ENCODE measurements around the gene ENOX1.

Gene ENOX1

GRCh38 chr13:43744261-43745031 lies 42.3 kb downstream of the ENOX1 start:
- no peak for TF ChIP-seq POLR2AphosphoS5 (IDR thresholded peaks at IDR 0.05; ENCODE audit: borderline replicate concordance, low read depth, low read length)
- no peak for TF ChIP-seq FOXP2 (optimal IDR thresholded peaks at IDR 0.05; ENCODE audit: control extremely low read depth, extremely low read length, insufficient read depth)
- TF ChIP-seq EZH2 (IDR thresholded peaks at IDR 0.05) = no peak
- Histone ChIP-seq H3K36me3 (ENCODE audit: insufficient read depth, low read length) (no peaks in the 10 kb centered on the region), H3K27ac (no peak overlapping the region), H3K9me3 (ENCODE audit: low read depth, low read length) (no peaks in the 10 kb centered on the region), H3K9ac (ENCODE audit: insufficient read length) (no peak overlapping the region), H3K4me3 (no peak overlapping the region)
- DNase-seq (ENCODE audit: low read depth, low spot score) = no peak

GRCh38 chr13:43742911-43743310 lies 43.9 kb downstream of the ENOX1 start:
- H3K4me3 ChIP-seq = no peak overlapping the region
- no peaks in the 10 kb centered on the region for H3K9me3 ChIP-seq (ENCODE audit: low read depth, low read length)
- no peaks in the 10 kb centered on the region for H3K36me3 ChIP-seq (ENCODE audit: insufficient read depth, low read length)
- no peak overlapping the region for H3K9ac ChIP-seq (ENCODE audit: insufficient read length)
- TF ChIP-seq EZH2 (IDR thresholded peaks at IDR 0.05) (no peak), FOXP2 (optimal IDR thresholded peaks at IDR 0.05; ENCODE audit: control extremely low read depth, extremely low read length, insufficient read depth) (no peak), POLR2AphosphoS5 (IDR thresholded peaks at IDR 0.05; ENCODE audit: borderline replicate concordance, low read depth, low read length) (no peak)
- H3K27ac ChIP-seq = no peak overlapping the region
- DNase-seq (ENCODE audit: low read depth, low spot score) = no peak

DNA sequence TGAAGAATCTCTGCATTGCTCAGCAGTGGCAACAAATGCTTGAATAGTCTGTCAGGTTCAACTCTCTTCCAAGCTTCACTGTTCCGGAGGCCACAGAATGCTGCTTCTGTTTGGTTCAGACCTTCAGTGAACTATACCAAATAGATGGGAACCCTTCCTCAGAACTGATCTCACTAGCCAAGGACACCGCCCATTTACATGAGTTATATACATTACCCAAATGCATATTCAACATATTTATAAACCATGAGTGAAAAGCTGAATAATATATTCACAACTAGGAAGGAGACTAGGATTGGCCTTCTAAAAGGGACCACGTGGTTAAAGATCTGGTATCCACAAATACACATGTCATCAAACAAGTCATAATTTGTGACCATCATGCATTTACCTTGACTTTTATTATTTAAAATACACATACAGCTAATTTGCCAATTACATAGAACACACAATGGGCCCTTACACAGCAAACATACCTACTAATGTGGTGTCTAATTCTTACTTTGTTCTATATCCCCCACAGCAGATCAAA lies 49.3 kb downstream of the ENOX1 start:
- TF ChIP-seq FOXP2 (optimal IDR thresholded peaks at IDR 0.05; ENCODE audit: control extremely low read depth, extremely low read length, insufficient read depth) (no peak), POLR2AphosphoS5 (IDR thresholded peaks at IDR 0.05; ENCODE audit: borderline replicate concordance, low read depth, low read length) (no peak), EZH2 (IDR thresholded peaks at IDR 0.05) (no peak)
- no peak for DNase-seq (ENCODE audit: low read depth, low spot score)
- Histone ChIP-seq H3K9ac (ENCODE audit: insufficient read length) (no peak overlapping the region), H3K4me3 (no peak overlapping the region), H3K9me3 (ENCODE audit: low read depth, low read length) (no peaks in the 10 kb centered on the region), H3K36me3 (ENCODE audit: insufficient read depth, low read length) (no peaks in the 10 kb centered on the region), H3K27ac (no peak overlapping the region)

DNA sequence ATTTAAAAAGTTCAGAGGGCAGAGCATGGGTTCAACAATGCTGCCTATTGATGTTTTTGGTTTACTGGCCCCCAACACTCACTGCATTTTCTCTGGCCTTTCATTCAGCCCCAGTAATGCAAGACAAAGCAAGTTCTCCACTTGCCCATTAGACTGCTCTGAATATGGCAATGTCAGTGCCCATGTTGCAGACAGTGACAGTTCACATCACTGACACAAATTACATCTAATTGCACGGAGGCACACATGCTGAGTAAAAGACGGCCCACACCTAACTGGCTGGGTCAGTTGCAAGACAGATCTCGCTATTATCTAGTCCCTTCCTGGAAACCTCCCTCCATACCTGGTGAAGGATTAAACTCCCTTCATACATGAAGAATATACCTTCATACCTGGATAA lies 54.0 kb downstream of the ENOX1 start:
- TF ChIP-seq FOXP2 (optimal IDR thresholded peaks at IDR 0.05; ENCODE audit: control extremely low read depth, extremely low read length, insufficient read depth) (no peak), POLR2AphosphoS5 (IDR thresholded peaks at IDR 0.05; ENCODE audit: borderline replicate concordance, low read depth, low read length) (no peak), EZH2 (IDR thresholded peaks at IDR 0.05) (no peak)
- no peak for DNase-seq (ENCODE audit: low read depth, low spot score)
- Histone ChIP-seq H3K9ac (ENCODE audit: insufficient read length) (no peak overlapping the region), H3K27ac (no peak overlapping the region), H3K9me3 (ENCODE audit: low read depth, low read length) (no peaks in the 10 kb centered on the region), H3K36me3 (ENCODE audit: insufficient read depth, low read length) (no peaks in the 10 kb centered on the region), H3K4me3 (no peak overlapping the region)

DNA sequence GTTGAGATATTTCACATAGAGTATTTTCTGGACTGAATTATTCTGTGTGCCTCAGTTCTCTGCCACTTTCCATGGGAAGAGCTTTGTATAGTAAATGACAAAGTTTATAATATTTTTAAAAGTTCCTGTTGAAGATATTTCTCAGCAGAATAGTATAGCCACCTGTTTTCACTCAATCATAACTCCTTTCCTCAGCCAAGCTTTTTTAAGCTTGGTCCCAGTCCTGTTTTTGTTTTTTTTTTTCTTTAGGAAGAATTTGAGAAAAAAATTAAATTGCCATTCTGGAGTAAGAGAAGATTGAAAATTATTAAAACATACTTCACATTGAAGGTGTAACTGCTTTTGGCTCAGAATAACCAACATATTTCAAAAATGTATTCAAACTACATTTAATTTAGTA lies 55.5 kb downstream of the ENOX1 start:
- no peak for DNase-seq (ENCODE audit: low read depth, low spot score)
- H3K4me3 ChIP-seq = no peak overlapping the region
- no peak overlapping the region for H3K9ac ChIP-seq (ENCODE audit: insufficient read length)
- TF ChIP-seq EZH2 (IDR thresholded peaks at IDR 0.05) (no peak), FOXP2 (optimal IDR thresholded peaks at IDR 0.05; ENCODE audit: control extremely low read depth, extremely low read length, insufficient read depth) (no peak), POLR2AphosphoS5 (IDR thresholded peaks at IDR 0.05; ENCODE audit: borderline replicate concordance, low read depth, low read length) (no peak)
- H3K9me3 ChIP-seq (ENCODE audit: low read depth, low read length) = no peaks in the 10 kb centered on the region
- H3K27ac ChIP-seq = no peak overlapping the region
- H3K36me3 ChIP-seq (ENCODE audit: insufficient read depth, low read length) = no peaks in the 10 kb centered on the region

DNA sequence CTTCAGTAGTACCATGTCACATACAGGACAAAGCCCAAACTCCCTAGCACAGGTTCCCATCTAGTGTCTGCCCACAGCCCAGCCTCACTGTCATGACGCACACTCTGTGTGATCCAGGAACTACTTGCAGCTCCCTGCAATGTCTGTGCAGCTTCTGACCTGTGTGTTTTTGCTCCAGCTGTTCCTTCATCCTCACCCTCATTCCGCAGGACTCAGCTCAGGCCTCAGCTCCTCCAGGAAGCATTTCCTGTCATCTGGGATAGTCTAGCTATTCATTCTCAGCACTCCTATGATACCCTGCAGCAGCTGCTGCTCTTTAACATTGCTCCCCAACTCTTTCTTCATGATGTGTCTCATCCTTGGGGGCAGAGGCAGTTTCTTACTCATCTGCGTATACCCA lies 56.1 kb downstream of the ENOX1 start:
- H3K9me3 ChIP-seq (ENCODE audit: low read depth, low read length) = no peaks in the 10 kb centered on the region
- H3K27ac ChIP-seq = no peak overlapping the region
- no peaks in the 10 kb centered on the region for H3K36me3 ChIP-seq (ENCODE audit: insufficient read depth, low read length)
- no peak for TF ChIP-seq FOXP2 (optimal IDR thresholded peaks at IDR 0.05; ENCODE audit: control extremely low read depth, extremely low read length, insufficient read depth)
- no peak for DNase-seq (ENCODE audit: low read depth, low spot score)
- no peak overlapping the region for H3K9ac ChIP-seq (ENCODE audit: insufficient read length)
- no peak overlapping the region for H3K4me3 ChIP-seq

GRCh38 chr13:43728421-43728820 lies 58.4 kb downstream of the ENOX1 start:
- no peak overlapping the region for H3K9ac ChIP-seq (ENCODE audit: insufficient read length)
- no peak overlapping the region for H3K4me3 ChIP-seq
- H3K27ac ChIP-seq = no peak overlapping the region
- no peaks in the 10 kb centered on the region for H3K9me3 ChIP-seq (ENCODE audit: low read depth, low read length)
- no peak for DNase-seq (ENCODE audit: low read depth, low spot score)
- H3K36me3 ChIP-seq (ENCODE audit: insufficient read depth, low read length) = no peaks in the 10 kb centered on the region
- no peak for TF ChIP-seq FOXP2 (optimal IDR thresholded peaks at IDR 0.05; ENCODE audit: control extremely low read depth, extremely low read length, insufficient read depth)
- TF ChIP-seq POLR2AphosphoS5 (IDR thresholded peaks at IDR 0.05; ENCODE audit: borderline replicate concordance, low read depth, low read length) = no peak
- TF ChIP-seq EZH2 (IDR thresholded peaks at IDR 0.05) = no peak

- Histone ChIP-seq H3K9me3 (ENCODE audit: low read depth, low read length) (no peaks in the 10 kb centered on the region), H3K4me3 (no peak overlapping the region), H3K36me3 (ENCODE audit: insufficient read depth, low read length) (no peaks in the 10 kb centered on the region), H3K27ac (no peak overlapping the region), H3K9ac (ENCODE audit: insufficient read length) (no peak overlapping the region)
- no peak for TF ChIP-seq EZH2 (IDR thresholded peaks at IDR 0.05)
- DNase-seq (ENCODE audit: low read depth, low spot score) = no peak
Measured at GRCh38 chr13:43727856-43728255, 58.9 kb downstream of the ENOX1 start.

- TF ChIP-seq FOXP2 (optimal IDR thresholded peaks at IDR 0.05; ENCODE audit: control extremely low read depth, extremely low read length, insufficient read depth) = no peak
- no peak for TF ChIP-seq EZH2 (IDR thresholded peaks at IDR 0.05)
- TF ChIP-seq POLR2AphosphoS5 (IDR thresholded peaks at IDR 0.05; ENCODE audit: borderline replicate concordance, low read depth, low read length) = no peak
- Histone ChIP-seq H3K9me3 (ENCODE audit: low read depth, low read length) (no peaks in the 10 kb centered on the region), H3K27ac (no peak overlapping the region), H3K4me3 (no peak overlapping the region), H3K9ac (ENCODE audit: insufficient read length) (no peak overlapping the region), H3K36me3 (ENCODE audit: insufficient read depth, low read length) (no peaks in the 10 kb centered on the region)
- no peak for DNase-seq (ENCODE audit: low read depth, low spot score)
Measured at GRCh38 chr13:43725460-43725859, 61.3 kb downstream of the ENOX1 start.

All from SK-N-MC (cell line).